Fibroblast of villous mesenchyme (primary cell): ENCODE measurements around the gene UXS1. TPM values are rescaled to one million over a fixed set of nuclear protein-coding genes. Genes with fewer than 3 reads are reported as not detected.

Experiments used
- DNase-seq: peaks from one replicate; pipeline ENCODE4 v3.0.0-alpha.2; 2010; ENCODE audit warnings: low read depth
- H3K4me3 ChIP-seq: 2 replicates; pipeline ENCODE4 v1.5.1; 2011; ENCODE audit warnings: low read depth, mild to moderate bottlenecking, low read length
- CTCF ChIP-seq: IDR thresholded peaks from 2 replicates; pipeline ENCODE4 v1.5.1; 2012; ENCODE audit warnings: low read depth, mild to moderate bottlenecking, low read length; ENCODE audit not compliant: insufficient read depth
- total RNA-seq: library from RNA; depleted of rRNA; stranded (reverse); fragments of >200 nt; gene quantifications from 2 replicates; pipeline ENCODE4 v1.2.3, GENCODE V29; 2012

Gene UXS1
- total RNA-seq, 1 donor: 37.6 TPM

GRCh38 chr2:106113361-106113966 lies 80.6 kb downstream of the UXS1 start:
- H3K4me3 ChIP-seq: no peak overlapping the region
- DNase-seq: no peak
- TF ChIP-seq CTCF: no peak

GRCh38 chr2:106111882-106112571 lies 82.1 kb downstream of the UXS1 start:
- no peak for TF ChIP-seq CTCF
- H3K4me3 ChIP-seq: no peak overlapping the region
- no peak for DNase-seq

GRCh38 chr2:106109675-106110424 lies 84.3 kb downstream of the UXS1 start:
- H3K4me3 ChIP-seq: no peak overlapping the region
- DNase-seq: no peak
- no peak for TF ChIP-seq CTCF

- no peak for DNase-seq
- no peak for TF ChIP-seq CTCF
- no peak overlapping the region for H3K4me3 ChIP-seq
Observed at GRCh38 chr2:106108791-106109190, 85.3 kb downstream of the UXS1 start.

GRCh38 chr2:106108351-106108750 lies 85.8 kb downstream of the UXS1 start:
- DNase-seq: peak; percentile 30
- peak; percentile 45 for TF ChIP-seq CTCF
- no peak overlapping the region for H3K4me3 ChIP-seq

GRCh38 chr2:106107509-106108131 lies 86.5 kb downstream of the UXS1 start:
- H3K4me3 ChIP-seq: no peak overlapping the region
- no peak for TF ChIP-seq CTCF
- peak; percentile 18 for DNase-seq
